H1 (cell line): ENCODE results near the gene CDH8.

Experiments used
- CEBPB ChIP-seq: IDR thresholded peaks from 2 replicates; pipeline ENCODE4 v1.6.1; 2012; ENCODE audit warnings: low read depth, low read length
- EZH2 ChIP-seq: fragments of 200-600 bp; sonication (generic); IDR thresholded peaks from 2 replicates; pipeline ENCODE4 v1.7.1; 2012; ENCODE audit warnings: low read depth, mild to moderate bottlenecking, moderate library complexity, low read length, inconsistent platforms; ENCODE audit not compliant: severe bottlenecking
- HDAC6 ChIP-seq: IDR thresholded peaks from one replicate; pipeline ENCODE4 v1.7.1; 2012; ENCODE audit warnings: low read depth, mild to moderate bottlenecking, inconsistent platforms, low read length, moderate library complexity
- JUND ChIP-seq: IDR thresholded peaks from 2 replicates; pipeline ENCODE4 v1.6.1; 2011; ENCODE audit warnings: mild to moderate bottlenecking, improper control_type of control experiment, low read length
- POLR2A ChIP-seq, 2 experiments: IDR thresholded peaks; 1 replicate in 1 of 2; 2 replicates in 1 of 2; pipeline ENCODE4 v1.6.1; 2011; ENCODE audit warnings: low read depth in 2 of 2, low read length in 2 of 2, mild to moderate bottlenecking in 2 of 2; ENCODE audit errors: control extremely low read depth in 1 of 2
- POLR2AphosphoS5 ChIP-seq: IDR thresholded peaks from 2 replicates; pipeline ENCODE4 v1.6.1; 2011; ENCODE audit warnings: low read depth, low read length
- RFX5 ChIP-seq: IDR thresholded peaks from 2 replicates; pipeline ENCODE4 v1.6.1; 2011; ENCODE audit warnings: low read depth, low read length, improper control_type of control experiment, borderline replicate concordance
- SIN3A ChIP-seq, 2 experiments: IDR thresholded peaks in 1 of 2; conservative IDR thresholded peaks in 1 of 2; 2 replicates each; pipeline ENCODE4 v1.6.1; 2011 to 2012; ENCODE audit warnings: low read length in 2 of 2, improper control_type of control experiment in 1 of 2, low read depth in 1 of 2, mild to moderate bottlenecking in 1 of 2
- SIX5 ChIP-seq: IDR thresholded peaks from 2 replicates; pipeline ENCODE4 v1.6.1; 2011; ENCODE audit warnings: mild to moderate bottlenecking, low read depth, low read length
- SRF ChIP-seq: IDR thresholded peaks from 2 replicates; pipeline ENCODE4 v1.6.1; 2011; ENCODE audit warnings: mild to moderate bottlenecking, low read depth, low read length, moderate library complexity
- TAF1 ChIP-seq: IDR thresholded peaks from 2 replicates; pipeline ENCODE4 v1.6.1; 2011; ENCODE audit warnings: mild to moderate bottlenecking, low read depth, low read length
- TCF12 ChIP-seq: IDR thresholded peaks from 2 replicates; pipeline ENCODE4 v1.6.1; 2011; ENCODE audit warnings: low read depth, mild to moderate bottlenecking, low read length
- TF ChIP-seq, protein P1 (sequence below), 3 experiments: IDR thresholded peaks; 1 replicate in 2 of 3; 2 replicates in 1 of 3; pipeline versions ENCODE4 v1.5.1 to v1.6.1; 2011; ENCODE audit warnings: low read length in 3 of 3, mild to moderate bottlenecking in 3 of 3, inconsistent platforms in 2 of 3, low read depth in 1 of 3, moderate library complexity in 1 of 3; ENCODE audit not compliant: insufficient read depth in 1 of 3; ENCODE audit errors: control extremely low read depth in 1 of 3
- TF ChIP-seq, protein P2 (sequence below): IDR thresholded peaks from 2 replicates; pipeline ENCODE4 v1.6.1; 2011; ENCODE audit warnings: low read length, improper control_type of control experiment

DNA sequence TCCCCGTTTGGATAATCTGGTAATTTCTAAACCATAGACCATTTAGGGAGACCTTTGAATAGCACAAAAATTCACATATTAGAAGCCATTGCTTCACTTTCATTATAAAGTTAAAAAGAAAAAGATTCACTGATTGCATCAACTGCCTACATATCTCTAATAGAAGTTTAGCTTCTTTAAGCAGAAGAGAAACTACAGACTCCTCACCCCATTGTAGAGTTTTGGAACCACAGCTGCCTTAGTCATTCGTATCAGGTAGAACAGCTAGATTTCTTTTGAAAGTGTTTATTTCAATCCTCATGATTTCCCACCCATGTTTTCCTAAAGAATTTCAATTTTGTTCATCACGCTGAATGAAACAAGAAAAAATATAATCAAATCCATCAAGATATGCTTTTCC, 144.8 kb downstream of the CDH8 start:
- TF ChIP-seq JUND (no peak), SRF (no peak), TCF12 (no peak), HDAC6 (no peak), TAF1 (no peak), POLR2A (IDR thresholded peaks at IDR 0.05; ENCODE audit: control extremely low read depth in 1 of 2, low read depth in 2 of 2, low read length in 2 of 2) (no peak), EZH2 (no peak), RFX5 (no peak), CEBPB (no peak), SIN3A (conservative IDR thresholded peaks at IDR 0.05 in 1 of 2, IDR thresholded peaks at IDR 0.05 in 1 of 2; ENCODE audit: low read depth in 1 of 2, low read length in 2 of 2) (no peak), SIX5 (no peak), POLR2AphosphoS5 (no peak)
- TF ChIP-seq, protein P1, sequence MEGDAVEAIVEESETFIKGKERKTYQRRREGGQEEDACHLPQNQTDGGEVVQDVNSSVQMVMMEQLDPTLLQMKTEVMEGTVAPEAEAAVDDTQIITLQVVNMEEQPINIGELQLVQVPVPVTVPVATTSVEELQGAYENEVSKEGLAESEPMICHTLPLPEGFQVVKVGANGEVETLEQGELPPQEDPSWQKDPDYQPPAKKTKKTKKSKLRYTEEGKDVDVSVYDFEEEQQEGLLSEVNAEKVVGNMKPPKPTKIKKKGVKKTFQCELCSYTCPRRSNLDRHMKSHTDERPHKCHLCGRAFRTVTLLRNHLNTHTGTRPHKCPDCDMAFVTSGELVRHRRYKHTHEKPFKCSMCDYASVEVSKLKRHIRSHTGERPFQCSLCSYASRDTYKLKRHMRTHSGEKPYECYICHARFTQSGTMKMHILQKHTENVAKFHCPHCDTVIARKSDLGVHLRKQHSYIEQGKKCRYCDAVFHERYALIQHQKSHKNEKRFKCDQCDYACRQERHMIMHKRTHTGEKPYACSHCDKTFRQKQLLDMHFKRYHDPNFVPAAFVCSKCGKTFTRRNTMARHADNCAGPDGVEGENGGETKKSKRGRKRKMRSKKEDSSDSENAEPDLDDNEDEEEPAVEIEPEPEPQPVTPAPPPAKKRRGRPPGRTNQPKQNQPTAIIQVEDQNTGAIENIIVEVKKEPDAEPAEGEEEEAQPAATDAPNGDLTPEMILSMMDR (IDR thresholded peaks at IDR 0.05; ENCODE audit: control extremely low read depth in 1 of 3, insufficient read depth in 1 of 3, low read depth in 1 of 3, low read length in 3 of 3), result no peak
- TF ChIP-seq, protein P2, sequence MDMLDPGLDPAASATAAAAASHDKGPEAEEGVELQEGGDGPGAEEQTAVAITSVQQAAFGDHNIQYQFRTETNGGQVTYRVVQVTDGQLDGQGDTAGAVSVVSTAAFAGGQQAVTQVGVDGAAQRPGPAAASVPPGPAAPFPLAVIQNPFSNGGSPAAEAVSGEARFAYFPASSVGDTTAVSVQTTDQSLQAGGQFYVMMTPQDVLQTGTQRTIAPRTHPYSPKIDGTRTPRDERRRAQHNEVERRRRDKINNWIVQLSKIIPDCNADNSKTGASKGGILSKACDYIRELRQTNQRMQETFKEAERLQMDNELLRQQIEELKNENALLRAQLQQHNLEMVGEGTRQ, result no peak
